HUDEP-2 (cell line): Measurements from ENCODE around the gene PPCDC.
"Not testable (repeated sequence)": the region's sequence is repeated elsewhere in the genome, so short reads cannot be mapped to it uniquely, and the experiment has no call there.

Experiments used
- DNase-seq, 76 experiments: peaks; one replicate each; lab custom pipeline; 2025; ENCODE audit not compliant: unreplicated experiment in 76 of 76; lab: John Stamatoyannopoulos, UW

The PPCDC gene

DNA sequence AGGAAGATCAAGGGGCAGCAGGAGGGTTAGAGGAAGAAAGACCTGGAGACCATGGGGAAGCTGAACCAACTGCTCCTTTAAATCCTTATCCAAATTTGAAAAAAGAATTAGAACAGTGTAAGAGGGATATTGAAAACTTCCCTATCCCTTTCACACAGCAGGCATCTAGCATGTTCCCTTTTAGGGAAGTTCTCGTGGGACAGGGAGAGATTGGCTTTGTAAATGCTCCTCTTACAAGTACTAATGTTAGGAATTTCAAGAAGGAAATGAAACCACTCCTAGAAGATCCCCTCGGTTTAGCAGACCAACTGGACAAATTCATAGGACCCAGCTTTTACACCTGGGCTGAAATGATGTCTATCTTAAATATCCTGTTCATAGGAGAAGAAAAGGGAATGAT lies 41.5 kb downstream of the PPCDC start:
- DNase-seq: no peak

- peak in 40 of 76 experiments; percentile 13 to 71 (median 42) for DNase-seq
These were observed 42.1 kb downstream of the PPCDC start for GRCh38 chr15:75065467-75065850.

- DNase-seq: peak in 73 of 76 experiments; percentile 25 to 91 (median 71)
These were observed 42.6 kb downstream of the PPCDC start for GRCh38 chr15:75065851-75066509.

DNA sequence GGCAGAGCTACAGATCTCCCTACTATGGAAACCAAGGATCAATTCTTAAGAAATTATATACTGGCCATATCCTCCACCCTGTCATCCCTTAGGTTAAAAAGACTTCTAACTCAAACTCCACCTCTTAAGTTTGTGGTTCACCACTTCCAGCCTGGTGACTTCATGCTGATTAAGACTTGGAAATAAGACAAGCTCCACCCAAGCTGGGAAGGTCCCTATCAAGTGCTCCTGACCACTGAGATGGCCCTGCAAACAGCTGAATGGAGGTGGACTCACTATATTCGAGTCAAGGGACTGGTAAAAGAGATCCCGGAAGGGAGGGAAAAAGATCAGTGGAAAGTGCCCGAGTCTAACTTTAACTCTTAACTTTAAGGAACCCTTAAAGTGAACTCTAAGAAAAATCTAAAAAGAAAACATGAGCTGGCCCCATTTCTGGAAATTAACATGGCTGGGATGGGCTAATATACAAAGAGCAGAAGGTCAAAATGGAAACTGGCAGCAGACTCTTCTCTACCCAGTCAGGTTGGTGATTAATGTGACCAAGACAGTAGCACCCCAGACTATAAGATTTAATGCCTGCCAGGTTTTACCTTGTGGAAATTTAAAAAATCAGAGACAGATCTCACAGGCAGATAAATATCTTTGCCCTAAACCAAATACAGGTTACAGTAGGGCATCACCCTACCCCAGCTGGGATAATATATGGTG lies 43.9 kb downstream of the PPCDC start:
- peak in 49 of 76 experiments; percentile 2 to 75 (median 35) for DNase-seq

DNA sequence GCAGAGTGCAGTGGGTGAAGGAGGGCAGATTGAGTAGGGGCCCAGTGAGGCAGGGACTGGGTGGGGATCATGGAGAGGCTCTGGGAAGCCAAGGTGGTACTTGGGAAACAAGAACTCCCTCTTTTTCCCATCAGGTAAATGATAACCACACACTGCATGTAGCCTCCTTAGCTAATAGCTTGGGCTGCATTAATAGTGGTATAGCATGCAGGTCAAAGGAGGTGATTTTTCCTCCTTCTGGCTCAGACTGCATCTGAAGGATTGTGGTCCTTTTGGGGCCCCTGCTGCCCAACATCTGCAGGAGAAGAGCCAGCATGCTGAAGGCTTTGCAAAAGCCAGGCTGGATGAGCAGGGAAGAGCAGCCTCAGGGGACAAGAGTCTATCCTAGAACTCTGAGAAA lies 45.4 kb downstream of the PPCDC start:
- no peak for DNase-seq

DNA sequence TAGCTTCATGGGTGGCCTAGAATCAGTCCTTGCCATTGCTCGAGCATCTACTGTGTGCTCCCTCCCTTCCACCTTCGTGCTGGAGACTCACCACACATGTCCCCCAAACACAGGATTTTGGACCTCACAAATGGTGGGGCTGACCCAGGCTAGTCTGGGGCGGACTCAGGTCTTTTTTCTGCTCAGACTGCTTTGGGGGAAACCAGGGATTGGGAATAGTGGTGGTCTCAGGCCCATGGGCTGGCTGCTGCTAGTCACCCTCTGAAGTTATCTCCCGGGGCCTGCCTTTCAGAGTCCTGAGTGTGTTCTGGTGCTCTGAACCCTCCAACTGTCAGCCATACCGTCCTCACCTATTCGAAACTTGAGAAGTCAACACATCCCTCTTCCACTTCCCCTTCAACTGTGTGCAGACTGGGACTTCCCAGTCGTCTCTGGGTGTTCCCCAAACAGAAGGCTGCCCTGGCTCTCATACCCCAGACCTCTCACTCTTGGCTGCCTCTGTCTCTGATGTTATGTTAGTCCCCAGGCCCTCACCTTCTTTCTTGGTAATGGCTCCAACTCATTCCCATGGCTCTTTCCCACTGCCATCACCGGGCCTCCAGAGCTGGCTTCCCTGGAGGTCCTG lies 46.0 kb downstream of the PPCDC start:
- DNase-seq: no peak

- no peak for DNase-seq
These were observed 47.3 kb downstream of the PPCDC start for GRCh38 chr15:75070674-75071073.

- no peak for DNase-seq
These were observed 49.8 kb downstream of the PPCDC start for GRCh38 chr15:75073197-75073596.

DNA sequence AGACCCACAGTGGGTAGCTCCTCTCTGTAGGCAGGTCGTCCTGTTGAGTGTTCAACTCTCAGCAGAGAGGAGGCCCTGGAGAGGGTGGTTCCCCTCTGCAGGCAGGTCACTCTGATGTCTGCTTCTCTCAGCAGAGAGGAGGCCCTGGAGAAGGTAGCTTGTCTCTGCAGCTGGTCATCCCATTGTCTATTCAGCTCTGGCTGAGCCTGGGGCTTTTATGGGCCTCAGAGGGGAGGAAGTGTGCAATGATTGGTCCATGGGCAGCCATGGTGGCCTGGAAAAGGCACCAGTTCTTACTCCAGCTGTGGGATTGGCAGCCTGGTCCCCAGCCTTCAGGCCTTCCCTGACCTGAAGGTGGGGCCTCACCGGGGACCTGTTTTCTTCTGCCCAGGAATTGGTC lies 52.9 kb downstream of the PPCDC start:
- no peak for DNase-seq

- not testable (repeated sequence) for DNase-seq
These were observed 54.2 kb downstream of the PPCDC start for GRCh38 chr15:75077551-75077961.

DNA sequence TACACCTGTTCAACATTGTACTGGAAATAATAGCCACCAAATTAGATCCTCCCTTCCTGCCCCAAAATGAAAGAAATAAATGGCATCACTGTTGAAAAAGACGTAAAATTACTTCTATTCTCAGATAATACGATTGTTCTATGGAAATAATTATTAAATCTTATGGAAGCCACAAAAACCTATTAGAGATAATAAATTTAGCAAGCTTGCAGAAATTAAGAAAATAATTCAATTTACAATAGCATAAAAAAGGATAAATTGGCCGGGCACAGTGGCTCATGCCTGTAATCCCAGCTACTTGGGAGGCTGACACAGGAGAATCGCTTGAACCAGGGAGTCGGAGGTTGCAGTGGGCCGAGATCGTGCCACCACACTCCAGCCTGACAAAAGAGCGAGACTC lies 57.8 kb downstream of the PPCDC start:
- DNase-seq: no peak

- no peak for DNase-seq
These were observed 59.3 kb downstream of the PPCDC start for GRCh38 chr15:75082689-75083088.

GRCh38 chr15:75085708-75086107 lies 62.3 kb downstream of the PPCDC start:
- not testable (repeated sequence) for DNase-seq

DNA sequence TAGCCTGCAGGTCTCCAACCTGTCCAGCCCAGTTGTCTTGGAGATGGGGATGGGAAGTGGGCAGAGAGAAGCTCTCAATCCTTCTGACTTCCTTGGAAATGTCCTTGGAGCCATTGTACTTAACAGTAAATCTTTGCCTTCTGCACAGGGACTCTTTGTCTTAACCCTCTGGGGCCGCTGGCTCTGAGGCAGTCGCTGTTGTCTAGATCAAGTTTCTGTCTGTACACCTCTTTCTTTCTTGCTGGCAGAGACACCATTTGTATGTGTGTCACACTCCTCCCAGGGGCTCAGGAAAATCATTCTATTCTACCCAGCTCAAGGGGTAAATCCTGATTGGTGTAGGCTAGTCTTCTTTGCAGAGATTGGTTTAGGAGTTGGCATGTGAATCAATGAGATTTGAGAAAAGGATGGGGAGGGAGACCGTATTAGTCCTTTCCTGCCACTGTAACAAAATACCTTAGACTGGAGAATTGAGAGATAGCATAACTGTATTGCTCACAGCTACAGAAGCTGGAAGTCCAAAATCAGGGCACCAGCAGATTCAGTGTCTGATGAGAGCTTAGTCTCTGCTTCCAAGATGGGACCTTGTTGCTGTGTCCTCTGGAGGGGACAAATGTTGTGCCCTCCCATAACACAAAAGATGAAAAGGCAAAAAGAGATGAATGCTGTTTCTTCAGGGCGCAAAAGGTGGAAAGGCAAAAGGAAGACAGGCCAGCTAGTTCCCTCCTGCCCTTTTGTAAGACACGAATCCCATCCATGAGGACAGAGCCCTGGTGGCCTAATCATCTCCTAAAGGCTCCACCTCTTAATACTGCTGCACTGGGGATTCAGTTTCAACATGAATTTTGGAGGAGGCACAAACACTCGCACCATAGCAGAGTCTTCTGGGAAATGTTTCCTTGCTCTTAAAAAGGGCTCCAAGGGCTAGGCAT lies 66.3 kb downstream of the PPCDC start:
- DNase-seq: no peak

- no peak for DNase-seq
These were observed 67.0 kb downstream of the PPCDC start for GRCh38 chr15:75090388-75090734.

- no peak for DNase-seq
These were observed 68.4 kb downstream of the PPCDC start for GRCh38 chr15:75091814-75092213.

GRCh38 chr15:75094961-75095478 lies 71.6 kb downstream of the PPCDC start:
- DNase-seq: not testable (repeated sequence)

GRCh38 chr15:75095594-75095993 lies 72.2 kb downstream of the PPCDC start:
- DNase-seq: no peak

DNA sequence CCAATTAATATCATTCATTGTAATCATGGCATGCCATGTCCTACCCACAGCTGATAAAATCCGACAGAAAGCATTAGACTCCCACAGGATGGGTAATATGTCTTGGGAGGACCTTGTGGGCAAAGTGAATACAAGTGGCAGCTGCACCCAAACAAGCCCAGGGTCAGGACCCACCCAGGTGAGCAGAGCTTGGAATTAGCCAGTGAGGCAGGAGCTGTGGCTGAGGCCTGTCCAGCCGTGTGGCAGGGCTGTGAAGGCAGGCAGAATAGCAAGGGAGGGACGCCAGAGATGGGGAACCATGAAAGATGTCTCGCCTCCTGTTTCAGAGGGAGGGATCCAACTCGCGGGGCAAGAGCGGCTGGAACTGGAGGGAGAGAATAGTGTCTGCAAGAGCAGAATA lies 74.5 kb downstream of the PPCDC start:
- no peak for DNase-seq

GRCh38 chr15:75098404-75098803 lies 75.0 kb downstream of the PPCDC start:
- no peak for DNase-seq
